Measurements from ENCODE around the gene FBXO41. TPM values are rescaled to one million over a fixed set of nuclear protein-coding genes. Genes with fewer than 3 reads are reported as not detected.
"Not testable (repeated sequence)": the region's sequence is repeated elsewhere in the genome, so short reads cannot be mapped to it uniquely, and the experiment has no call there.

Gene FBXO41
- total RNA-seq, 1 experiment from 2014 or later = 1.4 TPM

DNA sequence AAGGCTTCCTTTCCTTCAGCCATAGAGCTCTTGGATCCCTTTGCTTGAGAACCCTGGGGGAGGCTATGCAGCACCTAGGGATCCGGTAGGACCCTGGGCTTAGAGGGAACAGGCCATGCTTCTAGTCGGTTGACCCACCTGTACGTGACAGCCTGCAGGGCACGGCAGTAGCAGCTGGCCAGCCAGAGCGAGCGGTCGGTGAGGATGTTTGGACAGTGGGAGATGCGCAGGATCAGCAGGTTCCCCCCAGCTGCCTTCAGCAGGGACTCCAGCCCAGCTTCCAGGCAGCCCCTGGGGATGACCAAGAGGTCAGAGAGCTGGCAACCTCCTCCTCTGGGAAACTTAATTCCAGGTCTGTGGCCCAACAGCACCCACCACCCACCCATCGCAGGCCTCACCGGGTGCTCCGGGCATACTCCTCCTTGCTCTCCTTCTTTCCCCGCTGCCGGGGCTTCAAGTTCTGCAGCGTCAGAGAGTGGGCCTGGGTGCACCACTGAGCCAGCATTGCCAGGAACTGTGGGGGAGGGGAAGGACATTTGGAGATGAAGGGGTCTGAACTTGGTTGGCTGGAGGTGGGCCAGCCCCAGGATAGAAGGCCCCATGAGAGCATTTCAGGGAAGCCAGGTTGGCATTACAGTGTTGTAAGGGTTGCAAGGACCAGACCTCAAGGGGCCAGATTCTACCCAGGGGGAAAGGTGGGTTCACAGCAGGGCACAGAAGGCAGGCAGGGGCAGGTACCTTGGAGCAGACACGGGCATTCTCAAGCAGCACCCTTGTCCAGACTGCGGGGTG, 20.5 kb downstream of the FBXO41 start:
- no peak for DNase-seq (ENCODE audit: extremely low read depth, low read depth)

DNA sequence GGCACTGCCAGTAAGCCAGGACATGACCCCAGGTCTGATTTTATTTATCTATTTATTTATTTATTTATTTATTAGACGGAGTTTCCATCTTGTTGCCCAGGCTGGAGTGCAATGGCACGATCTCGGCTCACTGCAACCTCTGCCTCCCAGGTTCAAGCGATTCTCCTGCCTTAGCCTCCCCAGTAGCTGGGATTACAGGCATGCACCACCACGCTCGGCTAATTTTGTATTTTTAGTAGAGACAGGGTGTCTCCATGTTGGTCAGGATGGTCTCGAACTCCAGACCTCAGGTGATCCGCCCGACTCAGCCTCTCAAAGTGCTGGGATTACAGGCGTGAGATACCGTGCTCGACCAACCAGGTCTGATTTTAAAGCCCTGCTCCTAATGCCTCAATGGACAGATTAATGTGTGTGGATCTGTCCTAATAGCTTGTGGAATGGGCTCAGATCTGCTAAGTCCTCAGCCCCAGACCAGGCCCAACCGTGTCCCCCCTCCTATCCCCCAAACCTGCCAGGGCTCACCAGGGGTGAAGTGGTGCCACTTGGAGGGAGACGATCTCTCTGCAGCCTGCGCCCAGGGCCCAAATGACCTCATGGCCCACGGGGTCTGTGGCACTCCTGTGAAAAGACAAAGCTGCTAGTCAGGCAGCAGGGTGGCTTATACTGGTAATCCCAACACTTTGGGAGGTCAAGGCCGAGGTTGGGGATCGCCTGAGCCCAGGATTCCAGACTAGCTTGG, 21.4 kb downstream of the FBXO41 start:
- DNase-seq (ENCODE audit: extremely low read depth, low read depth) = not testable (repeated sequence)

DNA sequence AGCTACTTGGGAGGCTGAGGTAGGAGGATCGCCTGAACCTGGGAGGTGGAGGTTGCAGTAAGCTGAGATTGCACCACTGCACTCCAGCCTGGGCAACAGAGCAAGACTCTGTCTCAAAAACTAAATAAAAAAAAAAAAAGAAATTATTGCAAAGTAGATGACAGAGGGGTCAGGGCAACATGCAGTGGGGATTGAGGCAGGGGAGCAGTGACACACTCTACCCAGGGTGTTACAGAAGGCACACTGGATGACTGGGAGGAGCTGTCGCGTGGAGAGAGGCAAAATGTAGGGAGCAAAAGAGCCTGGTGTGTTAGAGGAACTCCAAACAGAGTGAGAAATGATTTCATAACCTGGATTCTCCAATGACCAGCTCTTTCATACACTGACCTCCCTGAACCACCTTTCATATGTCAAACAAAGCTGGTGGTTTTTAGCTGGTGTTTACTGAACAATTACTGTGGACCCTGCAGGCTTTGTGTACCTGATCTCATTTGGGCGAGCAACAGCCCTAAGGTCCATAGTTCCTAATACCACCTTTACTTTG, 22.1 kb downstream of the FBXO41 start:
- DNase-seq (ENCODE audit: extremely low read depth, low read depth) = no peak

DNA sequence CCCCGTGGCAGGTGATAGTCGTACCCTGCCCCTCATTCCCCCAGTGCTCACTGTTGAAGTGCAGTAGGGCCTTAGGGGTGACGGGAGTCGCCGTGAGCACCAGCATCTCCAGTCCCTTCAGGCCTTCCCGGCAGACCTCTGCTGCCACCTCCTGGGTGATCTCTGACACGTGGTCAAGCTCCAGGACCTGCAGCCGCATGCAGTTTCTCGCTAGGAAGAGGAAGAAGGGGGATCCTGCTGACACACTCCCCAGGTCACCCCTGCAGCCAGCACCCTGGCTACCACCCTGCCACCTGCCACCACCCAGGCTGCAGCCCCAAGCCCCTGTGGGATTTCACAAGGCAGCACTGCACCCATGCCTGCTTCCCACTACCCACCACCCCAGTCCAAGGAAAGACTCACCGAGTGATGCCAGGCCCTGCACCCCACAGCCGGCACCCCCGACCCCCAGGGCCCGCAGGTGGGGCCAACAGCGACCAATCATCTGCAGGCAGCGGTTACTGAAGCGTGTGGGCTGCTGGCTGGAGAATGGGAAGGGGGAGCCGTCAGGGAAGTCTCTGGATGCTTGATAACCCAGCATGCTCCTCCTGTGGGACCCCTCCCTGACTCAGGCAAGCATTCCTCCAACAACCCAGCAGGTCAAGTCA, 23.8 kb downstream of the FBXO41 start:
- peak; percentile 54 for DNase-seq (ENCODE audit: extremely low read depth, low read depth)

DNA sequence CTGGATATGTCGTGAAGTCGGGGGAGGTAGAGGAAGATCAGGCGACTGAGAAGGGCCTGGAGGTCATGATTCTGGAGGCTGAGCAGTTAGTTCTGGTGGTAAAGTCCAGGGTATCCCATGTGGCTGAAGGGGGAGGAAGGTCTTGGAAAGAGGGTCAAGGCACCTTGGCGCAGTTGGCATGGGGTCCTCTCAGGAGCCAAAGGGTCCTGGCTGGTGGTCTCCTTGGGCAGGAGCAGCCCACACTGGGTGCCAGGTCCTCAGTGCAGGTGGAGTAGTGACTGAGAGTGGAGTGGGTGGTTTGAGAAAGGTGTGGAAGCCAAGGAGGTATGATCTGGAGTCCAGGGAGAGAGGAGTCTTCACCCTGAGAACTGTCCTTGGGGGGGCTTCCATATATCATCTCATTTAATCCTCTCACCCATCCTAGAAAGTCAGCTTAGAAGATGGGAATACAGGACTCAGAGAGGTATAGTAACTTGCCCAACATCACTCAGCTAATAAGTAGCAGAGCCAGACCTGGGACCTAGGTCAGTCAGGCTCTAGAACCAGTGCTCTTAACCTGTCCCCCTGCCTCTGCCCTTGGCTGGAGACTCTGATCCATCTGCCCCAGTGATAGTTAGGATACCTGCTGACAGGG, 24.5 kb downstream of the FBXO41 start:
- no peak for DNase-seq (ENCODE audit: extremely low read depth, low read depth)

DNA sequence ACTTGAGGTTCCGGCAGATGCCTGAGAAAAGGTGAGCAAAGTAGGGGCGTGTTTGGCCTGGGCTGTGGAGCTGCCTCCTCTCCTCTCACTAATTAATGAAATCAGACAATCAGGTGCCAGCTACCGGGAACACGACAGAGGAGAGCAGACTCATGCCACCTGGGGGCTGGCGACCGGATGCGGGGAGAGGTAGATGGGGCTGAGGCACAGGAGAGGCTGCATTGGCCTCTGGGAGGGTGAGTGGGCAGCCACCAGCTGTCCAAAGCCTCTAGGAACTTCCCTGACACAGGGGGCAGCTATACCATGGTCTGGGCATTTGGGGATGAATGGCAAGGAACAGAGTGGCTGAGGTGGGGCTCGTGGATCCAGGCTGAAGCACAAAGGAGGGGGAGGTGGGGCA, 25.0 kb downstream of the FBXO41 start:
- DNase-seq (ENCODE audit: extremely low read depth, low read depth) = no peak

DNA sequence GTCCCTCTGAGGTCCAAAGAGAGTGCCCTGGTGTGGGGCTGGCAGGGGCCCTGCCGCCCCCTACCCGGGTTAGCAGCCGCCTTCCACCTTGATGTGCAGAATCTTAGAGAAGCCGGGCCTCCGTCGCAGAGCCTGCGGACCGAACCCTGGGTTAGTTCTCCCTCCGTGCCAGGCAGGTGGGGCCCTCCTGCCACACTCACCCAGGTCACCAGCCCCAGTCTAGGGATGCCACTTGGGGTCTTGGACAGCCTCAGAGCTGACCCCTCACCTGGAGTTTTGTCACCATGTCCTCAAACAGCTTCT, 25.4 kb downstream of the FBXO41 start:
- DNase-seq (ENCODE audit: extremely low read depth, low read depth) = no peak

DNA sequence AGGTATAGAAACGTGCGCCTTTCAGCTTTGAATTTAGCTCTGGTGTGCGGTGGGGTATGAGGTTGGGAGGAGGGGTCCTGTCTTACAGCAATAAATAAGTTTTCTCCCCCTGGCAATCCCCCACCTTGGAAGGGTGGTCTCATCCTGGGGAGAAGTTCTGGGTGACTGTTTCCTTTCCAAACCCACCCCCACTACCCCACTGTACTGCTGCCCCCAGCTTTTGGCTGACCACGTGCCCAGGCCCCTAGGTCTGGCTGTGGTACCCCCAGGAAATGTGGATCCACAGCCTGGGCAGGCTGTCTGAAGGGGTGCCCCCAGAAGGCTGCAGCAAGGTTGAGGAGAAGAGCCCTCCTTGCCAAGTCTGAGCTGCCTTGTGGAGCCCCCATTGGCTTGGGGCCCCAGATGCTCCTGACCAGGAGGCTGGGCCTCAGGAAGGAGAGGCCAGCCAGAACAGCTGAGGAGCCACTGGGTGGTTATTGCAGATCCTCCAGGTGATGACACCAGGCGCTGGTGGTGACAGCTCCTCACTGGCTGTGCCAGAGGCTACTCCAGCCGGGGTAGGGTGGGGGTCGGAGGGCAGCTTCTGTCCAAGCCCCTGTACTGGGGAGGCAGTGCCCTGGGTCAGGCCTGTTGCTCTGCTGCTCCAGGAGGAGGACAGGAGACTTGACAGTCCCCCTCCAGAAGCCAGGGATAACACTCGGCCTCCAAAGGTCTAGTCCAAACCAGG, 25.9 kb downstream of the FBXO41 start:
- no peak for DNase-seq (ENCODE audit: extremely low read depth, low read depth)

DNA sequence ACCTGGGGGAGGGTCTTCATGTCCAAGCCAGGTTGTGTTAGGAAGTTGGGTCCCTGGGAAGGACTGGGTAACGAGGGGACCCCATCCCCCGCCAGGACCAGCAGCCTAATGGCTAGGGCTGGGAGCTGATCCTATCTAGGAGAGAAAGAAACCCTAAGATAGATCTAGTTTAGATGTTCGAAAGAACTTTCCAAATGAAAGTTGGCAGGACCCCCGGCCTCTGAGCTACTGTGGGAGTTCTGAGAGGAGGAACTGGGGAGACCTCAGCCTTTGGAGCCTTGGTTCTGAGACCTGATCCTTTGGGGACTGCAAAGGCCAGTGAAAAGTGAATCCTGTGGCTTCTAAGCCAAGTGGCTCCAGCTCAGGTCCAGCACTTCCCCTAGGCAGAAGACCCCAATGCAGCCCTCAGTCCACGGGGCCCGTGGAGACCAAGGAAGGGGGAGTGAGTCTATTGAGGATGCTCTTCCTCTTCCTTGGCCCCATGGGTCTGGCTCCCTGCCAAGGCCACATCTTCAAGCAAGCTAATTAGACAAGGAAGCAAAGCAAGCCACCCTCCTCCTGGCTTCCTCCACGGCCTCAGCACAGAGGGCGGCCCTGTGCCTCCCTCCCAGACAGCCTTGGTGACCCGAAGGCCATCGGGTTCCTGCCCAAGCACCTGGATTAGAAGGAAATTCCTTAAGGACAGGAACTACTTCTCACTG, 26.7 kb downstream of the FBXO41 start:
- no peak for DNase-seq (ENCODE audit: extremely low read depth, low read depth)

DNA sequence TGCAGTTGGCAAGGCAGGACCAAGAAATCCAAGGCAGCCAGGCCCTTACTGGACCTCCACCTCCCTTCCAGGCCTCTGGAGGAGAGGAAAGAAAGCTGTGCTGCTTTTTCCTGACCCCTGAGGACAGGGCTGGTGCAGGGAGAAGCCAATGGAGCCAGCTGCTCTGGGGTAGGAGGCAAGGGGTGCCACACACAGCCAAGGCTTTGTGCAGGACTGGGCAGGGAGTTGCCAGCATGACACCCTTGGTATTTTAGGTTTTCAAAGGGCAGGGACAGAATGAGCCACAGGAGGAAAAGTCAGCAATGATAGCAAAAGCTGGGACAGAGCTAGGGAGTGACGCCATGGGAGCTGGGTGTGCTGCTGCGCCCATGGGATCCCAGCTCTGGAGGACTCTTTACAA, 27.3 kb downstream of the FBXO41 start:
- no peak for DNase-seq (ENCODE audit: extremely low read depth, low read depth)

DNA sequence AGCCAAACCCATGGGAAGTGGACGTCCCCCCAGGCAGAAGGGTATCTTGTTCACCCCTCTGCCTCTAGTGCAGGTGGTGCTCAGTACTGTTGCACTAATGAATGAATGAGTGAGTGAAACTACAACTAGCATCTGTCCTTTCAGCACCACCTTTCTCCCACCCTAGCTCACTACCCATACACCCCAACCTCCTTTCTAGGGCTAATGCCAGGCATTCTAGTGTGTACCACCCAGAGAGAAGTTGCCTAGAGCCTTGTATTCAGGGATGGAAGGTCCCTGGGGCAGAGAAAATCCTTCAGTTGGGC, 27.7 kb downstream of the FBXO41 start:
- no peak for DNase-seq (ENCODE audit: extremely low read depth, low read depth)

DNA sequence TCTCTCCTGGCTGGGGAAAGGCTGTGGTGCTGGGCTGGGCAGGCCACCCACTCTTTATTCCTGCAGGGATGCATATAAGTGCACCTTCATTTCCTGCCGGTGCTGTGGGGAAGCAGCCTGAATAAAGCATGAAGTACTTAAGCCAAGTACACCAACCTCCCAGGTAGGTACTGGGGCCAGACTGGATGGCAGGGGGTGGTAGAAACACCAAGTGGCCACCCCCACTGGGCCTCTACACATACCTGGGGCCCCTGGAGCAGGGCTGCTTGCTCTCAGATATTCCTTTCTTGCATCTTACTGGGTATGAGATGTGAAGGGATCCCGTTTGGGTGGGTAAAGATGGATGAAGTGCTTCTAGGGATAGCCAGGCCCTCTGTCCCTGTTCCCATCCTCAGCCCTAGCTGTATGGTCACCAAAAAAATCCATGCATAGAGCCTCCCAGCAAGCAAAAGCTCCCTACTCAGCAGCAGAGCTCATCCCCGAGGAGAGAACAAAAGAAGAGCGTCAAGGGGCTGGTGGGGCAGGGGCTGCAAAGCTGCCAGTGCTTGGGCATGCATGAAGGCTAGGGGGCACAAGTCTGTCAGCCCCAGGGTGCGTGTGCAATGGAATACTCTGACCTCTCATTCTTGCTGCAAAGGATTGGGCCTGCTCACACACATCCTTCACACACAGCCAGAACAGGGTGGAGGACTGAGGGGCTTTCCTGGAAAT, 28.2 kb downstream of the FBXO41 start:
- no peak for DNase-seq (ENCODE audit: extremely low read depth, low read depth)

DNA sequence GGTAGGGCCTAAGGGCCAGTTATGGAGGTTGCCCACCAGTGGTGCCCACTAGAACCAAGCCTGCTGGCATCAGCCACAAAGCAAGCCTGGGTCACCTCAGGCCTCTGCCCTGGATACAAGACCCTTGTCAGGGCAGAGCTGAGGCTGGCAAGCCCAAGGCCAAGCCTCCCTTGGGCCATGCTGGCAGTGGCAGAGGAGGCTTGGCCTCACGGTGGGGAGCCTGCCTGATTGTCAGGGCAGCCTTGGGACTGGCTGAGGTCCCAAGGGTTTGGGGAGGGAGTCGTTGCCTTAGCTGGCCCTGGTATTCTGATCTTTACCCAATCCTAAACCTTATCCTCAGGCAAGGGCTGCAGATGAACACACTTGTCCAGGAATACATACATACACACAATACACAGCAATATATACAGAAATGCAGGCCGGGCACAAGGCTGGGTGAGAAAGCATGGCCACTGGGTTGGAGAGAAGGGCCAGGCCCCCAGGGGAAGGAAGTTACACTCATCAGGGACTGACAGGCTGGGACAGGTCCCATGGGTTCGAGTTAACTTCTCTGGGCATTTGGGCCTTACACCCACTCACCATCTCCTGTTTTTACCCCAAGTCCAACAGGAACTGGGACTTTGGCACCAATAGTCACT, 29.2 kb downstream of the FBXO41 start:
- DNase-seq (ENCODE audit: extremely low read depth, low read depth) = no peak

DNA sequence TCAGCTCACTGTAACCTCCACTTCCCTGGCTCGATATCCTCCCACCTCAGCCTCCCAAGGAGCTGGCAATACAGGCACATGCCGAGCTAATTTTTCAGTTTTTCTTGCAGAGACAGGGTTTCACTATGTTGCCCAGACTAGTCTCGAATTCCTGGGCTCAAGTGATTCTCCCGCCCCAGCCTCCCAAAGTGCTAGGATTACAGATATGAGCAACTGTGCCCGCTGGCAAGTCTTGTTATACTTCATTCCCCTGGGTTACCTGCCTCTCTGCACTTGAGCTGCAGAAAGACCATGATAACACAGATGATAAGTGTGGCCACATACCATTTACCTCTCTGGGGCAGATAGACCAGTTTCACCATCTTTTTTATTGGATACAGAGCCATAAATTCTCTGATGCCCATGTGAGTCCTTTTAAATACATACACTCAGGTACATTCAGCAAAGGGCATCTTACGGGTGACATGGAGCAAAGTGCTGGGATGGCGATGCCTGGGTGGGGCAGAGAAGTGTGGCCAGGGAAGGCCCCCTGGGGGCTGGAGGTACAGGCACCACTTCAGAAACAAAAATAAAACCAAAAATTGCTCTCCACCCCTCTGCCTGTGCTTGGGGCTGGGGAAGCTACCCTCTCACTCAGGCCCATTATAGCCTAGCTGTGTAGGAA, 29.8 kb downstream of the FBXO41 start:
- no peak for DNase-seq (ENCODE audit: extremely low read depth, low read depth)

DNA sequence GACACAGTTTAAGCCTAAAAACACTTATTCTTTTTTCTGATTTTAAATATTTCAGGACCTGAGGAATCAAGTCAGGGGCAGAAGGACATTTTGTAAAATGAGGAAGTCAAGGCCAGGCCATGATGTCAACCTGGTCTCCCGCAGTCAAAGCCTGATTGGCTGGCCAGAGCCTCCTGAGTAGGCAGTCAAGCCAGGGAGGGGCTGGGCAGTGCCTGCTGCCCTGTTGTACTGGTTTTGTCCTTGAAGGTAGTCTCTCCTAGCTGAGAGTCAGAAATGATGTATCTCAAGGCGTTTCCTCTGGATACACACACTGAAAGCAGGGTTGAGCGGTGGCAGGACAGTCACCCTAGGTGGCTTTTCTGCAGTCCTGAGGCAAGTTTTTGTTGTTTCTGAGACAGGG, 30.4 kb downstream of the FBXO41 start:
- no peak for DNase-seq (ENCODE audit: extremely low read depth, low read depth)

DNA sequence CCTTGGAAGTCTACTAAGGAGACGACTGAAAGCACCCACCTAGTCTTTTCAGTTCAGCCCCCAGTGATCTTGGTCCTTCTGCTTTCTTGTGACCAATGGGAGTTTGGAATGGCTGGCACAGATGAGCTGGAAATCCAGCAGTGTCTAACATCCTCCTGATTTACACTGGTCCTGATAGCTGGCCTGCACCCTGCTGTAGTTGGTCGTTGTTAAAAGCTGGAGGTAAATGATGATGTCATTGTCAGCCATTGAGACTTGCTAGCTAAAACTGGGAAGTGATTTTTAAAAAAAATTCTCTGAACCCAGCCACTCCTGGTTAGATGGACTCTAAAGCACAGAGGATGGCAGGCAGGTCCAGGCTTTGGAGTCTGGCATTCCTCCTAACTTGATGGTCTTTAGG, 30.9 kb downstream of the FBXO41 start:
- no peak for DNase-seq (ENCODE audit: extremely low read depth, low read depth)

DNA sequence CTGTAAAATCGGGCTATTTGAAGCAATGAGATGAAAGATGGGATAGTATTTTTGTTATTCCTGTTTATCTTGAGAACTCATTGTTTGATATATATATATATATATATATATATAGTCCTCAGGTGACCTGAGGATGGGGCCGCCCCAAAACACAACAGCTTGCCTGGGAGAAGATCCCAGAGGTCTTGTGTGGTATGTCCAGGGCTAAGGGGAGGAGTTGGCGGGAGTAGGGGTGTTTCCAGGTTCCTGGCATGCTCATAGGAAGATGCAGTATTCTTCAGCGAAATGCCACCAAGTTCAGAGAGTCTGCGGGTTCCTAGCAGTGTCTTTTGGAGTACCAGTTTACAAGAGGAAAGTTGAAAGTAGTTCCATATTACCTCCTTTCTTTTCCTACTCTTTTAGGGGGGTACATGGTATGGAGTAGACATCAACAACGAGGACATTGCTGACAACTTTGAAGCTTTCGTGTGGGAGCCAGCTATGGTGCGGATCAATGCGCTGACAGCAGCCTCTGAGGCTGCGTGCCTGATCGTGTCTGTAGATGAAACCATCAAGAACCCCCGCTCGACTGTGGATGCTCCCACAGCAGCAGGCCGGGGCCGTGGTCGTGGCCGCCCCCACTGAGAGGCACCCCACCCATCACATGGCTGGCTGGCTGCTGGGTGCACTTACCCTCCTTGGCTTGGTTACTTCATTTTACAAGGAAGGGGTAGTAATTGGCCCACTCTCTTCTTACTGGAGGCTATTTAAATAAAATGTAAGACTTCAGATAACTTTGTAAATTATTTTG, 31.8 kb downstream of the FBXO41 start:
- DNase-seq (ENCODE audit: extremely low read depth, low read depth) = no peak

All from NCI-H460 (cell line).